GM12878 (cell line): Measurements from ENCODE around the gene CFAP299.

Experiments used
- POLR2A ChIP-seq: IDR thresholded peaks from 2 replicates; pipeline ENCODE4 v1.6.1; 2011; ENCODE audit warnings: low read depth, mild to moderate bottlenecking, low read length
- POLR2AphosphoS5 ChIP-seq: IDR thresholded peaks from 2 replicates; pipeline ENCODE4 v1.6.1; 2011; ENCODE audit warnings: mild to moderate bottlenecking, low read length, inconsistent platforms

DNA sequence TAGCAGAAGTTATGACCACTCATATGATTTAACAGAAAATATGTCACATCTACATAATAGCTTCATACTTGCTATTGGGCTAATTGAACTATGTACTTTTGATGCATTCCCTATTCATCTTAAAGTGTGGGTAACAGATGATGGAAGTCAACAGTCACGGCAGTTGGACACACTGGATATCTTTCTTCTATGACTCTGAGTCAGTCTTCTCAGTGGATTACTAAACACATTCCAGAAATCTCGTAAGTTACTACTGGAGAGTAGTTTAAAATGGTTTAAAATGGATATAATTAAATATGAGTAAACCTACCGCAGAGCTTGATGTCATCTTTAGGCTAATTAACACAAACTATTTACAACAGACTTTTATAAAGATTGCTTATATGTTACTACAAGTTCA is 30.1 kb upstream of the CFAP299 start:
- TF ChIP-seq POLR2AphosphoS5, result no peak
- no peak for TF ChIP-seq POLR2A
